GM20000 (cell line): ENCODE data around the gene CALCR.
"Not testable (repeated sequence)": the region's sequence is repeated elsewhere in the genome, so short reads cannot be mapped to it uniquely, and the experiment has no call there.

Experiments
- DNase-seq: peaks from one replicate; pipeline ENCODE4 v3.0.0; 2012; ENCODE audit warnings: low spot score
- CTCF ChIP-seq: IDR thresholded peaks from 2 replicates; pipeline ENCODE4 v1.5.1; 2012; ENCODE audit warnings: mild to moderate bottlenecking, control low read depth; ENCODE audit errors: extremely low read depth, missing control alignments

The CALCR gene

GRCh38 chr7:93594250-93594649 is 19.7 kb upstream of the CALCR start:
- DNase-seq, result no peak
- TF ChIP-seq CTCF, result no peak

GRCh38 chr7:93592588-93593266 is 18.2 kb upstream of the CALCR start:
- no peak for TF ChIP-seq CTCF
- no peak for DNase-seq

GRCh38 chr7:93591224-93592050 is 16.9 kb upstream of the CALCR start:
- DNase-seq, result not testable (repeated sequence)

GRCh38 chr7:93586479-93586865 is 11.9 kb upstream of the CALCR start:
- DNase-seq, result not testable (repeated sequence)

GRCh38 chr7:93585694-93586478 is 11.4 kb upstream of the CALCR start:
- not testable (repeated sequence) for DNase-seq

GRCh38 chr7:93579431-93579830 is 4.9 kb upstream of the CALCR start:
- TF ChIP-seq CTCF, result no peak
- DNase-seq, result no peak

- no peak for TF ChIP-seq CTCF
- DNase-seq, result no peak
Measured at GRCh38 chr7:93578762-93579161, 4.2 kb upstream of the CALCR start.

GRCh38 chr7:93575555-93576399 is 1.3 kb upstream of the CALCR start:
- no peak for DNase-seq
- no peak for TF ChIP-seq CTCF
